Brain microvascular endothelial cell (primary cell): ENCODE results near the gene CDIPT.
"Not testable (repeated sequence)": the region's sequence is repeated elsewhere in the genome, so short reads cannot be mapped to it uniquely, and the experiment has no call there.

ENCODE experiments used
- DNase-seq: peaks from one replicate; pipeline ENCODE4 v3.0.0-alpha.2; 2020
- H3K27ac ChIP-seq: fragments of 250-450 bp; sonication (Bioruptor Pico); 2 replicates; pipeline ENCODE4 v1.5.1; 2020; ENCODE audit warnings: mild to moderate bottlenecking, moderate library complexity
- H3K27me3 ChIP-seq: fragments of 250-450 bp; sonication (Bioruptor Pico); replicated peaks from 2 replicates; pipeline ENCODE4 v1.5.1; 2020; ENCODE audit warnings: mild to moderate bottlenecking
- H3K36me3 ChIP-seq: fragments of 250-450 bp; sonication (Bioruptor Pico); replicated peaks from 2 replicates; pipeline ENCODE4 v1.5.1; 2020; ENCODE audit warnings: mild to moderate bottlenecking
- H3K4me3 ChIP-seq: 2 replicates; pipeline ENCODE4 v1.5.1; 2011; ENCODE audit warnings: low read depth, mild to moderate bottlenecking, control low read depth, low read length, moderate library complexity
- CTCF ChIP-seq: IDR thresholded peaks from 2 replicates; pipeline ENCODE4 v1.5.1; 2011; ENCODE audit warnings: low read depth, mild to moderate bottlenecking, moderate library complexity, low read length, control low read depth, inconsistent platforms; ENCODE audit errors: missing control alignments
- in situ Hi-C: cut with HindIII; loops from 2 replicates; pipeline ENCODE4 v1.10.0; 2017; ENCODE audit warnings: low sequenced_read_pairs, low pct_ligation_motif_present

CDIPT gene

GRCh38 chr16:29892458-29892813 lies 29.4 kb upstream of the CDIPT start:
- DNase-seq: no peak
- H3K27ac ChIP-seq: no peak overlapping the region
- no peak overlapping the region for H3K4me3 ChIP-seq
- H3K36me3 ChIP-seq: no peaks in the 10 kb centered on the region
- no peak for TF ChIP-seq CTCF
- H3K27me3 ChIP-seq: no peaks in the 10 kb centered on the region
- in situ Hi-C loops: no loop called here

- no peak for TF ChIP-seq CTCF
- Histone ChIP-seq H3K4me3 (no peak overlapping the region), H3K36me3 (no peaks in the 10 kb centered on the region), H3K27me3 (no peaks in the 10 kb centered on the region), H3K27ac (no peak overlapping the region)
- in situ Hi-C loops: no loop called here
- no peak for DNase-seq
Measured at GRCh38 chr16:29891525-29892457, 28.8 kb upstream of the CDIPT start.

GRCh38 chr16:29889372-29889771 lies 26.3 kb upstream of the CDIPT start:
- H3K4me3 ChIP-seq, H3K27me3 ChIP-seq, DNase-seq, H3K27ac ChIP-seq, H3K36me3 ChIP-seq, in situ Hi-C loops: not testable (repeated sequence)

GRCh38 chr16:29883987-29884386 lies 21.0 kb upstream of the CDIPT start:
- no peak overlapping the region for H3K27ac ChIP-seq
- no peaks in the 10 kb centered on the region for H3K27me3 ChIP-seq
- no peak for DNase-seq
- no peak for TF ChIP-seq CTCF
- no peaks in the 10 kb centered on the region for H3K36me3 ChIP-seq
- in situ Hi-C loops: no loop called here
- H3K4me3 ChIP-seq: no peak overlapping the region

GRCh38 chr16:29881050-29881449 lies 18.0 kb upstream of the CDIPT start:
- Histone ChIP-seq H3K27me3 (peaks cover 9% of the 10 kb centered on the region), H3K4me3 (no peak overlapping the region), H3K27ac (no peak overlapping the region), H3K36me3 (no peaks in the 10 kb centered on the region)
- DNase-seq: no peak
- in situ Hi-C loops: no loop called here
- no peak for TF ChIP-seq CTCF

- no peak for TF ChIP-seq CTCF
- in situ Hi-C loops: no loop called here
- Histone ChIP-seq H3K36me3 (no peaks in the 10 kb centered on the region), H3K27me3 (peaks cover 9% of the 10 kb centered on the region), H3K4me3 (no peak overlapping the region), H3K27ac (no peak overlapping the region)
- DNase-seq: no peak
Measured at GRCh38 chr16:29878172-29878571, 15.1 kb upstream of the CDIPT start.
